Stimulated activated CD8-positive, alpha-beta memory T cell treated with anti-CD3 and anti-CD28 coated beads, Interleukin-7, amount 100 ng/mL, for 24 hours (primary cell): ENCODE data around the gene KLHDC3.
A peak's percentile ranks its signal among the peaks of the same experiment; 100 is the strongest.
"Not testable (repeated sequence)": the region's sequence is repeated elsewhere in the genome, so short reads cannot be mapped to it uniquely, and the experiment has no call there.

Source experiments
- DNase-seq: peaks from one replicate; pipeline ENCODE4 v3.0.0-alpha.2; 2020; ENCODE audit warnings: low read depth

Gene KLHDC3

GRCh38 chr6:42988486-42989020 lies 25.5 kb upstream of the KLHDC3 start:
- no peak for DNase-seq

- DNase-seq, result no peak
These were observed 24.1 kb upstream of the KLHDC3 start for GRCh38 chr6:42989923-42990322.

- DNase-seq, result no peak
These were observed 20.6 kb upstream of the KLHDC3 start for GRCh38 chr6:42993445-42993844.

GRCh38 chr6:42996513-42996912 lies 17.5 kb upstream of the KLHDC3 start:
- DNase-seq, result no peak

GRCh38 chr6:42998205-42998604 lies 15.8 kb upstream of the KLHDC3 start:
- not testable (repeated sequence) for DNase-seq

- DNase-seq, result no peak
These were observed 12.2 kb upstream of the KLHDC3 start for GRCh38 chr6:43001843-43002242.

- no peak for DNase-seq
These were observed 8.2 kb upstream of the KLHDC3 start for GRCh38 chr6:43005844-43006243.

- DNase-seq, result no peak
These were observed 7.8 kb upstream of the KLHDC3 start for GRCh38 chr6:43006251-43006650.

GRCh38 chr6:43007126-43007525 lies 6.9 kb upstream of the KLHDC3 start:
- DNase-seq, result no peak

GRCh38 chr6:43009124-43009523 lies 4.9 kb upstream of the KLHDC3 start:
- no peak for DNase-seq

- DNase-seq, result no peak
These were observed 2.8 kb upstream of the KLHDC3 start for GRCh38 chr6:43011207-43011606.

GRCh38 chr6:43012364-43012763 lies 1.7 kb upstream of the KLHDC3 start:
- DNase-seq, result no peak

GRCh38 chr6:43013097-43013842 lies 779 bp upstream of the KLHDC3 start:
- DNase-seq, result no peak

GRCh38 chr6:43014434-43014909 lies 423 bp downstream of the KLHDC3 start:
- no peak for DNase-seq

- no peak for DNase-seq
These were observed 2.3 kb downstream of the KLHDC3 start for GRCh38 chr6:43016176-43016942.

- no peak for DNase-seq
These were observed 2.9 kb downstream of the KLHDC3 start for GRCh38 chr6:43016943-43017334.

- no peak for DNase-seq
These were observed 5.1 kb downstream of the KLHDC3 start for GRCh38 chr6:43019152-43019551.

- no peak for DNase-seq
These were observed 6.1 kb downstream of the KLHDC3 start for GRCh38 chr6:43020052-43020705.

GRCh38 chr6:43020847-43021246 lies 6.8 kb downstream of the KLHDC3 start:
- DNase-seq, result no peak

- peak; percentile 59 for DNase-seq
These were observed 7.4 kb downstream of the KLHDC3 start, which contains the start of gene RRP36 for GRCh38 chr6:43021270-43022047. Gene RRP36, plus strand, starts transcription at chr6:43021623. Its CDS starts 32 bp downstream, at chr6:43021655.

- no peak for DNase-seq
These were observed 10.4 kb downstream of the KLHDC3 start for GRCh38 chr6:43024436-43024835.

GRCh38 chr6:43026365-43026764 lies 12.3 kb downstream of the KLHDC3 start:
- DNase-seq, result no peak
